ENCODE results near the gene CGRRF1.

Gene CGRRF1

GRCh38 chr14:54489731-54490444 is 19.8 kb upstream of the CGRRF1 start:
- DNase-seq (ENCODE audit: low read depth, low spot score), result no peak

GRCh38 chr14:54490445-54491175 is 19.1 kb upstream of the CGRRF1 start:
- no peak for DNase-seq (ENCODE audit: low read depth, low spot score)

- no peak for DNase-seq (ENCODE audit: low read depth, low spot score)
Observed at GRCh38 chr14:54493293-54493692, 16.4 kb upstream of the CGRRF1 start.

GRCh38 chr14:54497224-54497623 is 12.5 kb upstream of the CGRRF1 start:
- DNase-seq (ENCODE audit: low read depth, low spot score), result no peak

- no peak for DNase-seq (ENCODE audit: low read depth, low spot score)
Observed at GRCh38 chr14:54498095-54498531, 11.6 kb upstream of the CGRRF1 start.

- DNase-seq (ENCODE audit: low read depth, low spot score), result no peak
Observed at GRCh38 chr14:54498579-54498978, 11.1 kb upstream of the CGRRF1 start.

- no peak for DNase-seq (ENCODE audit: low read depth, low spot score)
Observed at GRCh38 chr14:54500744-54501143, 9.0 kb upstream of the CGRRF1 start.

- DNase-seq (ENCODE audit: low read depth, low spot score), result no peak
Observed at GRCh38 chr14:54501480-54501879, 8.2 kb upstream of the CGRRF1 start.

DNA sequence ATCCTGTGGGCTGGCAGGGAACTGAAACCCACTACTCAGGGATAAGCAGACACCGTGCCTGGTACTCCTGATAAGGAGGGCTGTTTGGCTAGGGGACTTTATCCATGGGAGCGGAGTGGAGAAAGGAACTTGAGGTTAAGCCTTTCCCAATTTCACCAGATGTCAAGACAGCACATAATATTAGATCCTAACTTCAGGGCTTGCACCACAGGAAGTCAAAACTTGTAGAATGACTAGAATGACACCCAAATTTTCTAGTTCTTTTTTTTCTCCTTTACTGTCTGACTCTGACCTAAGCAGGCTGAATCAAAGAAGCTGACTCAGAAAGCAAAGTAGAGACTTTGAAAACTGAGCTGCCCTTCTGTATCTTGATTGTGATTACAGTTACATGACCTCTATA is 7.1 kb upstream of the CGRRF1 start:
- no peak for DNase-seq (ENCODE audit: low read depth, low spot score)

DNA sequence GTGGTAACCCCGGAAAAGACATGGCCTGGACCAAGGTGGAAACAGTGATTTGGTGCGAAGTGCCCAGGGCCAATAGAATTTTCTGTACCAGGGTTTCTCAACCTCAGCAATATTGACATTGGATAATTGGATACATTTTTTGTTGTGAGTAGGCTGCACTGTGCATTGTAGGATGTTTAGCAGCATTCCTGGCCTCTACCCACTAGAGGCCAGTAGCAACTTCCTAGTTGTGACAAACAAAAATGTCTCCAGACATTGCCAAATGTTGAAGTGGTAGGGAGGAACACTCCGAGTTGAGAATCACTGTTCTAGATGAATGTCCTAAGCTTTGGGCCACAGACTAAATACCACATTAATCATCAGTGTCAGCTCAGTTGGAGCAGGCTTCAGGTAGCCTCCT is 6.2 kb upstream of the CGRRF1 start:
- no peak for DNase-seq (ENCODE audit: low read depth, low spot score)

DNA sequence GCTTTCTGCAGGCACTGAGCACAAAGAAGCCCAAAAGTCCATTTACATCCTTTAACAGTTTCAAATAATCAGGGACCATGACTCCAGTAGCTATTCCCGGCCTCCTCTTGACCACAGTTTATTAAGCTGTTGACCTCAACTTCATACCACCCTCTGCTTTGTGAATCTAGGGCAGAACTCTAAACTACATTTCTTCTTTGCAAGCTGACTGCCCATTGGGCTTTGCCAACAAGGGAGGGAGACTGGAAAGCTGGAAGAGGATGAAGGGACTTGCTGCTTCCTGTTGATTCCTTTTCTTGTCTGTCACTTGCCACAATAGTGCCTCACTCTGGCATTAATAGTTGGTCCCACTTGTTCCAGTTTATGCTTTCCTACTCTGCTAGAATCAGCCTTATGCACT is 2.7 kb downstream of the CGRRF1 start:
- no peak for DNase-seq (ENCODE audit: low read depth, low spot score)

- DNase-seq (ENCODE audit: low read depth, low spot score), result no peak
Observed at GRCh38 chr14:54515670-54516069, 6.0 kb downstream of the CGRRF1 start.

GRCh38 chr14:54516709-54517108 is 7.0 kb downstream of the CGRRF1 start:
- no peak for DNase-seq (ENCODE audit: low read depth, low spot score)

- no peak for DNase-seq (ENCODE audit: low read depth, low spot score)
Observed at GRCh38 chr14:54524410-54524809, 14.7 kb downstream of the CGRRF1 start.

GRCh38 chr14:54528973-54529372 is 19.3 kb downstream of the CGRRF1 start:
- DNase-seq (ENCODE audit: low read depth, low spot score), result no peak

- DNase-seq (ENCODE audit: low read depth, low spot score), result no peak
Observed at GRCh38 chr14:54529811-54530210, 20.1 kb downstream of the CGRRF1 start.

- no peak for DNase-seq (ENCODE audit: low read depth, low spot score)
Observed at GRCh38 chr14:54532111-54533012, 22.7 kb downstream of the CGRRF1 start.

- DNase-seq (ENCODE audit: low read depth, low spot score), result no peak
Observed at GRCh38 chr14:54533100-54533499, 23.4 kb downstream of the CGRRF1 start.

- DNase-seq (ENCODE audit: low read depth, low spot score), result no peak
Observed at GRCh38 chr14:54535126-54535525, 25.4 kb downstream of the CGRRF1 start.

DNA sequence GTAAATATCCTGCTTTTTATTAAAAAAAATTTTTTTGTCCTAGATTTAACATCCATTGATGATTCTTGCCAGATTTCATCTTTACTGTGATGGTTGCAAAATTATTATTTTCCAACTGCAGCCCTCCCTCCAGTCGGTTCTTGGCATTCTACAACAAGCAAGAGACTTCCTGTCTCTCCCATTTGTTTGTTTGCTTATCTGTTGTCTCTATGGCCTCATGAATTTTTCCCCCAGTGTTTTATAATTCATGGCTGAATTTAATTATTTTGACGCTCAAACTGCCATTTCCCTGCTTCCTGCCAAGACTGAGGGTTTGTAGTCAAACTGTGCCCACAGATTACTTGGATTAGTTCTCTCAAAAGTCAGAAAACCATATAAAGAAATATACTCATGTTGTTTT is 25.9 kb downstream of the CGRRF1 start:
- DNase-seq (ENCODE audit: low read depth, low spot score), result no peak

DNA sequence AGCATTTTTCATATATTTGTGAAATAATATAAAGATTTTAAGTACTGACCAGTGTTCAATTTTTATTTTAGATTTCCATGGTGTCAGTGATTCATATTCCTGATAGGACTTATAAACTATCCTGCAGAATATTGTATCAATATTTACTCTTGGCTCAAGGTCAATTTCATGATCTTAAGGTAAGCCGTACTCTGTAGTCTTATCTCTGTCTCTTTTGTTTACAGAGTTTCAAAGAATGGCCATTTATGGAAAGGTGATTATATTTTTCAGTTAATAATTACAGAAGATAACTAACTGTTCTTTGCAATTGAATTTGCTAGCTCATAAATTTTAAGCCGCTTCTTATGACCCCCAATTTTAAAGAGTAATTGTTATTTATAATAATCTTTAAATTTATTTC is 27.9 kb downstream of the CGRRF1 start:
- no peak for DNase-seq (ENCODE audit: low read depth, low spot score)

DNA sequence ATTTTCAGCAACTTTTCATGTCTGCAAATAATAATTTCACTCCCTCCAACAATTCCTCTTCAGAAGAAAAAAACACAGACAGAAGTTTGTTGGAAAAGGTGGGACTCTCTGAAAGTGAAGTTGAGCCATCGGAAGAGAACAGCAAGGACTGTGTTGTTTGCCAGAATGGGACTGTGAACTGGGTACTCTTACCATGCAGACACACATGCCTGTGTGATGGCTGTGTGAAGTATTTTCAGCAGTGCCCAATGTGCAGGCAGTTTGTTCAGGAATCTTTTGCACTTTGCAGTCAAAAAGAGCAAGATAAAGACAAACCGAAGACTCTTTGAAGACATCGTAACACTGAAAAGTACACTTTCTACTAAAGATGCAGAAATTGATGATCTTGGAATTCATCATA is 28.3 kb downstream of the CGRRF1 start:
- no peak for DNase-seq (ENCODE audit: low read depth, low spot score)
